Measurements from ENCODE around the gene ZNF273.
"Not testable (repeated sequence)": the region's sequence is repeated elsewhere in the genome, so short reads cannot be mapped to it uniquely, and the experiment has no call there.

The ZNF273 gene

DNA sequence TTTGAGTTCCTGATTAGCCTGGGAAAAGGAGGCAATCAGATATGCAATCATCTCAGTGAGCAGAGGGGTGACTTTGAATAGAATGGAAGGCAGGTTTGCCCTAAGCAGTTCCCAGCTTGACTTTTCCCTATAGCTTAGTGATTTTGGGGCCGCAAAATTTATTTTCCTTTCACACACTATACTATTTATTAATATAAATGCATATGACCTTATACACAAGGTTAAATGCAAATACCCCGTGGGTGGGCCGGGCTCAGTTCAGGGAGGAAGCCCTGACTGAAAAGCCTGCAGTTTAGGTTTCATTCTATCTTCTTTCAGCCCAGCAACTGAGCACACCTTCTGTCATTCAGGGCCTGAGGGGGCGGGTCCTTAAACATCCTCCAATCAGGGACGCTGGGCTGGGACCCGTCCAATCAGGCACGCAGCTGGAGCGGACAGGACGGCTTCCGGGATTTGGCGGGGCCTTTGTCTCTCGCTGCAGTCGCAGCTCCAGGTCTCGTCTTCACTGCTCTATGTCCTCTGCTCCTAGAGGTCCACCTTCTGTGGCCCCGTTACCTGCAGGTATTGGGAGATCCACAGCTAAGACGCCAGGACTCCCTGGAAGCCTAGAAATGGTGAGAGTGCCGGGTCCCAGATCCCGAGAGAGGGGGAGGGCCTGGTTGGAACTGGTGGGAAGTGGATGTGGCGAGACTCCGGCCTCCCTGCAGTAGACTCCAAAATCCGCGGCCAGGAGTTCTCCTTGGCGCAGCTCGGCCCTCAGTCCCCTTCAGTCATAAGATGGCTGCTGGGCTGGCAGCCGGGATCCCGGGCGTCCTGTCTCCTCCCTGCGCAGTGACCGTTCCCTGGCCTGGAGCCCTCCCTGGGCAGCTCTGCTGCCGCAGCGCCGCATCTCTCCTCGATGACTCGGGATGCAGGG, at the start of gene ZNF273:
Gene ZNF273 (plus strand): TSS at position 468 of the 916 bp plus-strand sequence. CDS start 45 bp downstream, at position 513.
- DNase-seq (ENCODE audit: low spot score): peak; percentile 69

DNA sequence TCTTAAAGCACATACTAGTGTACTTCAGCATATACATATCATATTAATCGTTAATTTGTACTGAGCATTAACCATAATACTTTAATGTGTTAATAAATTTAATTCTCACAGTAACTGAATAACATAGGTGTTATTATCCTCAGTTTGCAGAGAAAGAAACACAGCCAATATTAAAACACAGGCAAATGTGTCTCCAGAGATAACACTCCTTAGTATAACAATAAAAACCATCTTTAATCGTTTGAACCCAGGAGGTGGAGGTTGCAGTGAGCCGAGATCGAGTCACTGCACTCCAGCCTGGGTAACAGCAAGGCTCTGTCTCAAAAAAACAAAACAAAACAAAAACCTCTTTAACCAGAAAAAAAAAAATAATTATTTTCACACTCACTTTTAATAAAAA, 49.4 kb upstream of the ZNF273 start:
- no peak for DNase-seq (ENCODE audit: low spot score)

DNA sequence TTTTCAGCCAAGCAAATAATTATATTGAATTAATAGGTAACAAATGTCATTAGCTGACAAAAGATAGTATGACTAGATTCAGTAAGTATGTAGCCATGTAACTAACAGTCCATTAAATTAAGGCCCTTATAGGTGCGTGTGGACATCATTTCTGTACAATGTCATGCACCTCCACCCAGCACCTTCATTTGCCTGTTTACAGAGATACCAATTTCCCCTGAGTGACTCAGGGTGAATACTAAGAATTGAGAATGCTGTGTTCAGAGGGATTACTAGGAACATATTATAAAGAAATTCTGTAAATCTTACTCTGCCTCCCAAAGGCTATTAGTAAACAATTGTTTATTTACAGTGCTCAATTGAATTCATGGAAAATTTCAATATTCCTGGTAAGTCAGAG, 48.1 kb upstream of the ZNF273 start:
- no peak for DNase-seq (ENCODE audit: low spot score)

DNA sequence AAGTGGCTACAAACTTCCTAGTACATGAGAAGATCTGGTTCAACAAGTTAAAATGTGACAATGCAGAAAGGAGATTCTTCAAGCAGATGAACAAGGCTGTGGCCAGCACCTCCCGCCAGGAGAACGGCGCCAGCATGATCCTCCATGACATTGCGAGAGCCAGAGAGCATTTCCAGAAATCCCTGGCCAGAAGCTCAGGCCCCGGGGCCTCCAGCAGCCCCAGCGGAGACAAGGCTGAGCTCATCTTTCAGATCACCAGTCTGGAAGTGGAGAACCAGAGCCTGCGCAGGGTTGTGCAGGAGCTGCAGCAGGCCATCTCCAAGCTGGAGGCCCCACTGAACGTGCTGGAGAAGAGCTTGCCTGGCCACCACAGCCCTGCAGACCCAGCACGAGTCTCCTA, 40.1 kb upstream of the ZNF273 start:
- DNase-seq (ENCODE audit: low spot score): no peak

DNA sequence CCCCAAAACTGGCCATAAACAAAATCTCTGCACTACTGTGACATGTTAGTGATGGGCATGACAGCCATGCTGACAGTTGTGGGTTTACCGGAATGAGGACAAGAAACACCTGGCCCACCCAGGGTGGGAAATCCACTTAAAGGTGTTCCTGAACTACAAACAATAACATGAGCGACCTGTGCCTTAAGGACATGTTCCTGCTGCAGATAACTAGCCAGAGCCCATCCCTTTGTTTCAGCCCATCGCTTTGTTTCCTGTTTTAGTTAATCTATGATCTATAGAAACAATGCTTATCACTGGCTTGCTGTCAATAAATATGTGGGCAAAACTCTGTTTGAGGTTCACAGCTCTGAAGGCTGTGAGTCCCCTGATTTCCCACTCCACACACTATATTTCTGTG, 39.5 kb upstream of the ZNF273 start:
- DNase-seq (ENCODE audit: low spot score): not testable (repeated sequence)

DNA sequence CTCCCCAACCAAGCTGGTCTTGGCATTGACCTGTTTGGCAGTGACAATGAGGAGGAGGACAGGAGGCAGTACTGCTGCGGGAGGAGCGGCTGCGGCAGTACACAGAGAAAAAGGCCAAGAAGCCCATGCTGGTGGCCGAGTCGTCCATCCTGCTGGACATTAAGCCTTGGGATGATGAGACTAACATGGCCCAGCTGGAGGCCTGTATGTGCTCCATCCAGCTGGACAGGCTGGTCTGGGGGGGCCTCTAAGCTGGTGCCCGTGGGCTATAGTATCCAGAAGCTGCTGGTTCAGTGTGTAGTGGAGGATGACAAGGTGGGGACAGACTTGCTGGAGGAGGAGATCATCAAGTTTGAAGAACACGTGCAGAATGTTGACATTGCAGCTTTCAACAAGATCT, 39.1 kb upstream of the ZNF273 start:
- DNase-seq (ENCODE audit: low spot score): no peak

DNA sequence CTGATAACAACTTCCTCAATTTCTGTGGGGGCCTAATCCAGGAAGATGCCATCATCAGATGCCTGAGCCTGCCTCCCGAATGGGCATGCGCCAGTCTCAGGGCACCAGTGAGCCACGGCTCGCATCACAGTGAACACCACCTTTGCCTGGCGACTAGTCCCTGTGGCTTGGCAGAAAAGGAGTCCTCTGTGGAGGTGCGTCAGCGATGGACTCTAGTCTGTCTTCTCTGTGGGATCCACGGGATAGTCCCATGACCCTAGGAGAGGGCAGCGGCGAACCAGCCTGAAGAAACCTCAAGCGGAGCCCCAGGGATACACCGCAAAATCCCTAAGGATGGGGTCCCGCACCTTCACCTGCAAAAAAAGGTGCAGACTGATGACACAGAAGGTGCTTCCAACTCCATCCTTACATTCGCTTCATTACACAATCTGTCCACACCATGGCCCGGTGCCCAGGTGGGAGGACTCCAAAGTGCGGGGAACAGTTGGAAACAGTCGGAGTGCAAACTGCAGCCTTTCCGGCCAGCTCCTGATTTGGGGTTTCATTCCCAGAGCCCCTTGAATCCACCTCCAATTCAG, 35.1 kb upstream of the ZNF273 start:
- no peak for DNase-seq (ENCODE audit: low spot score)

DNA sequence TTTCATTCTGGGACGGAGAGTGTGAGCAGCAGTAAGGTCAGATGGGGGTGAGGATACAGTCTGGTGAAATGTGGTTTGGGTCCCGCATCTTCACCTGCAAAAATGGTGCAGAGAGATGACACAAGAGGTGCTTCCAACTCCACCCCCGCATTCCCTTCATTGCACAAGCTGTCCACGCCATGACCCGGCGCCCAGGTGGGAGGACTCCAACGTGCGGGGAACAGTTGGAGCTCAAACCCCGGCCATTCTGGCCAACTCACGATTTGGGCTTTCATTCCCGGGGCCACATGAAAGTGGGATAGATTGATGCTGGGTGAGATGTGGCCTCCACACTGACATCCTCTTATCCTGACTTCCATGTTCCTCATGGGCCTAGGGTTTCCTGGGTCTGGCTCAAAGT, 34.6 kb upstream of the ZNF273 start:
- no peak for DNase-seq (ENCODE audit: low spot score)

DNA sequence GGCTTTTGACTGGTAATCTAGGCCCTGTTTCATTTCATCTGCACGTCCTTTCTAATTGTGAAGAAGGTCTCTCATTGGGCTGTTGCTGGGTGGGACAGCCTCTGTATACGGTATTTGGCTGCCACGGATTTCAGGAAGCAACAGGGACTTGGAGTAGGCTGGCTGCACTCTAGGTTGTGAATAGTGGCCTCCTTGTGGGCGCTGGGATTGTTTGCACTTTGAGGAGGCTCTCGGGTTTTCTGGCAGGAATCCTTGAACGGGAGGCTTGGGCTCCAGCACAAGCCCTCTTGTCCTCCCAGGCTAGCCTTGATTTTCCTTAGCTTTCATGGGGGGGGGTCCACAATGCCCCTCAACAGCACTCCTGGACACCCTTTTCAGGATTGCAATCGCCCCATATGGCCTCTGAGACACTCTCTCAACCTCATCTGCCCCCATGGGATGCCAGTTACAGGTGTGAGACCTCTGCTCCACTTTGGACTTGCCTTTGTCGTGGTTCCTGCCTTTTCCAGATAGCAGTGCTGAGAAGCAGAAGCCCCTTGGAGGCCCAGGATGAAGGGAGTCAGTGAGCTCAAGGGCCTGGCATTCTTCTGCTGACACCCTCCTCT, 33.9 kb upstream of the ZNF273 start:
- DNase-seq (ENCODE audit: low spot score): no peak

DNA sequence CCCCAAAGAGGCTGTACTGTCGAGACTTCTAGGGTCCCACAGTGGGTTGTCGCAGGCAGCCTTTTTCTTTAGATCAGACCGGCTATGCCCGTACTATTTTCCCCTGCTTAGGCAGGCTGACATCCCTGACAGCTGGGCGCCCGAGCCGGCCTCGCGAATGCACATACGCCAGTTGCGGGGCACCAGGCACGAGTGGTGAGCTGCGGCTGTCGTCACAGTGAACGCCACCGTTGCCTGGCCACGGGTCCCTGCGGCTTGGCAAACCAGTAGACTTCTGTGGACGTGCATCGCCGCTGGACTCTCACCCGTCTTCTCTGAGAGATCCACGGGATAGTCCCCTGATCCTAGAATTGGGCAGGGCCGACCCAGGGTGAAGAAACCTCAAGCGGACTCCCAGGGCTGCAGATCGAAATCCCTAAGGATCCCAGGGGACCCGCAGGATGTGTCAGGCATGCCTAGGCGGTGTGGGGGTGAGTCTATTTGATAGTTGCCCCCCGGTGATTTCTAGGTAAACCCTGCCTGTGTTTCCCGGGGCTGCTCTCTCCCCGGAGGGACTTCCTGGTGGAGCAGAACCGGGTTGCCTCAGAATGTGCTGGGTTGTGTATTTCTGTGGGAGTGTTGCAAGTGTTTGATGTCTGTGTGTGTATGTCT, 33.0 kb upstream of the ZNF273 start:
- DNase-seq (ENCODE audit: low spot score): no peak

DNA sequence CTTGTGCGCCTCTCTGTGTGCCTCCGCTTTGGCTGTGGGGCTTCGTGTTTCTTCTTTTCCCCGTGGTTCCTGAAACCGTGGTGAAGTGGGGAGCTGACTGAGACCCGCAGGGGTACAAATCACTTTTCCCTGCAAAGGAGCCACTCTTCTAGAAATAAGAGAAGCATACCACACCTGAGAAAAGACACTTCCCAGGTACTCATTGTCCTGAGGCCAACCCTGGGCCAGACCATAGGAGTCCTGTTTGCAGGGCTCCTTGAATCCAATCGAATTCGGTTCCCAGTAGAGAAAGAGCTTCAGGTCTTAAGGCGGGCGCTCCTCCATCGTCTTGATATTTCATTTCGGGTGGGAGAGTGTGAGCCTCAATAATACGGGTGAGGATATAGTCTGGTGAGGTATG, 32.4 kb upstream of the ZNF273 start:
- DNase-seq (ENCODE audit: low spot score): no peak

DNA sequence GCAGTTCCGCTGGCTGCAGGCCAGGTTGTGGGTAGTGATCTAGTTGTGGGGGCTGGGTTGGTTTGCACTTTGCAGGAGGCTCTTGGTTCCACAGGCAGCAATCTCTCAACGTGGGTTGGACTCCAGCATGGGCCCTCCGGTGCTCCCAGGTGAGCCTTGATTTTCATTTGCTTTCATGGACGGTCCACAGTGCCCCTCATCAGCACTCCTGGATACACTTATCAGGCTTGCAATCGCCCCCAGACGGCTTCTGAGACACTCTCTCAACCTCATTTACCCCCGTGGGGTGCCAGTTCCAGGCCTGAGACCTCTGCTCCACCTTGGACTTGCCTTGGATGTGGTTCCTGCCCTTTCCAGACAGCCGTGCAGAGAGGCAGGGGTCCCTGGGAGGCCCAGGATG, 31.3 kb upstream of the ZNF273 start:
- DNase-seq (ENCODE audit: low spot score): no peak

DNA sequence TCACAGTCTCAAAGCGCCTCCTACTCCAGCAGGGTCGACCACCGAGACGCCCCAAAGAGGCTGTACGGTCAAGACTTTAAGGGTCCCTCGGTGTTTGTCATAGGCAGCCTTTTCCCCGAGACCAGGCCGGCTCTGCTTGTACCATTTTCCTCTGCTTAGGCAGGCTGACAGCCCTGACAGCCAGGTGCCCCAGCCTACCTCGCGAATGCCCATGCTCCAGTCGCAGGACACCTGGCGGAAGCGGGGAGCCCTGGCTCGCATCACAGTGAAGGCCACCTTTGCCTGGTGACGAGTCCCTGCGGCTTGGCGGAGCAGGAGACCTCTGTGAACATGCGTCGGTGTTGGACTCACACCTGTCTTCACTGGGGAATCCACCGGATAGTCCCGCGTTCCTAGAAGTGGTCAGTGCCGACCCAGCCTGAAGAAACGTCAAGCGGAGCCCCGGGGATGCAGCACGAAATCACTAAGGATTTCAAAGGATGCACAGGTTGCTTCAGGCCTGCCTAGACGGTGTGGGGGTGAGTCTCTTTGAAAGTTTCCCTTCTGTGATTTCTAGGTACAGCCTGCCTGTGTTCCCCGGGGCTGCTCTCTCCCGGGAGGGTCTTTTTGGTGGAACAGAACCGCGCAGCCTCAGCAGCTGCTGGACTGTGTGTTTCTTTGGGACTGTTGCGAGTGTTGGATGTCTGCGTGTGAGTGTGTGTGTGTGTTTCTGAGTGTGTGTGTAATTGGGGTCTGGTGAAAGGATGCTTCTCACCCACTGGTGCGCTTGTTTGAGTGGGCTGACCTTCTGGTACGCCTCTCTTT, 30.5 kb upstream of the ZNF273 start:
- no peak for DNase-seq (ENCODE audit: low spot score)

DNA sequence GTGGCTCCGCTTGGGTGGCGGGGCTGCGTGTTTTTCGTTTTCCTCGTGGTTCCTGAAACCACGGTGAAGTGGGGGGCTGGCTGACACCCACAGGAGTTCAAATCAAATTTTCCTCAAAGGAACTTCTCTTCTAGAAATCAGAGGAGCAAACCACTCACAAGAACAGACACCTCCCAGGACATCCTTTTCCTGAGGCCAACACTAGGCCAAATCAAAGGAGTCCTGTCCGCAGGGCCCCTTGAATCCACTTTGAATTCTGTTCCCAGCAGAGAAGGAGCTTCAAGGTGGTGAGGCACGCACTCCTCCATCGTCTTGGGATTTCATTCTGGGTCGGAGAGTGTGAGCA, 29.9 kb upstream of the ZNF273 start:
- DNase-seq (ENCODE audit: low spot score): no peak

DNA sequence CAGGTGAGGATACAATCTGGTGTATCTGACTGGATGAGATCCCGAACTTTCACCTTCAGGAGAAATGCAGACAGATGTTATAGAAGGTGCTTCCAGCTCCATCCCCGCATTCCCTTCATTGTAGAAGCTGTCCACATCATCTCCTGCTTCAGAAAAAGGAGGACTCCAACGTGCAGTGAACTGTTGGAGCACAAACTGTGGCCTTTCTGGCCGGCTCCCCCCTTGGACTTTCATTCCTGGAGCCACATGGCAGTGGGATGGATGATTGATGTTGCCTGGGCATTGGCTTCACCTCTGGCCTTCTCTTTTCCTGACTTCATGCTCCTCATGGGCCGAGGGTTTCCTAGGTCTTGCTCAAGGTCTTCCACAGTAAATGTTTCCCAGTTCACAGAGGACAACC, 29.6 kb upstream of the ZNF273 start:
- DNase-seq (ENCODE audit: low spot score): no peak

DNA sequence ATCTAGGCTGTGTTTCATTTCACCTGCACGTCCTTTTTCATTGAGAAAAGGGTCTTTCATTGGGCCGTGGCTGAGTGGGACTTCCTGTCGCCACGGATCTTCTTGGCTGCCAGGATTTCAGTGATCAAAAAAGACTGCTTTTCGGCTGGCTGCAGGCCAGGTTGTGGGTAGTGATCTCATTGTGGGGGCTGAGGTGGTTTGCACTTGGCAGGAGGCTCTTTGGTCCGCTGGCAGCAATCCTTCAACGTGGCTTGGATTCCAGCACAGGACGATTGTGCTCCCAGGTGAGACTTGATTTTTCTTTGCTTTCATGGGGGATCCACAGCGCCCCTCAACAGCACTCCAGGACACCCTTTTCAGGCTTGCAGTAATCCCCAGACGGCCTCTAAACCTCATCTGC, 29.0 kb upstream of the ZNF273 start:
- DNase-seq (ENCODE audit: low spot score): no peak

DNA sequence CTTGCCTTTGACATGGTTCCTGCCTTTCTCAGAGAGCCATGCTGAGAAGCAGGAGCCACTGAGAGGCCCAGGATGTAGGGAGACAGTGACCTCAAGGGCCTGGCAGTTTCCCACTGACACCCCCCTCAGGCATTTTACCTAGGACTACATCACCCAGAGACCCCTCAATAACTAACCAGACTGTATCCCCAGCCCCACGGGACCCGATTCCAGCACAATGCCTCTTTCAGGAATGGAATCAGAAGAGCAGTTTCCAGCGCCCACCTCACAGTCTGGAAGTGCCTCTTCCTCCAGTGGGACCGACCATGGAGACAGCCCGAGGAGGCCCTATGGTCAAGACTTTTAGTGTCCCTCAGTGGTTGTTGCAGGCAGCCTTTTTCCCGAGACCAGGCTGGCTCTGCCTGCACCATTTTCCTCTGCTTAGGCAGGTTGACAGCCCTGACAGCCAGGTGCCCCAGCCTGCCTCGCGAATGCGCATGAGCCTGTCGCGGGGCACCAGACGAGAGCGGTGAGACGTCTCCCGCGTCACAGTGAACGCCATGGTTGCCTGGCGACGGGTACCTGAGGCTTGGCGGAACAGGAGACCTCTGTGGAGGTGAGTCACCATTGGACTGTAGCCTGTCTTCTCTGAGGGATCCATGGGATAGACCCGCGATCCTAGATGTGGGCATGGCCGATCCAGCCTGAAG, 28.4 kb upstream of the ZNF273 start:
- DNase-seq (ENCODE audit: low spot score): no peak

DNA sequence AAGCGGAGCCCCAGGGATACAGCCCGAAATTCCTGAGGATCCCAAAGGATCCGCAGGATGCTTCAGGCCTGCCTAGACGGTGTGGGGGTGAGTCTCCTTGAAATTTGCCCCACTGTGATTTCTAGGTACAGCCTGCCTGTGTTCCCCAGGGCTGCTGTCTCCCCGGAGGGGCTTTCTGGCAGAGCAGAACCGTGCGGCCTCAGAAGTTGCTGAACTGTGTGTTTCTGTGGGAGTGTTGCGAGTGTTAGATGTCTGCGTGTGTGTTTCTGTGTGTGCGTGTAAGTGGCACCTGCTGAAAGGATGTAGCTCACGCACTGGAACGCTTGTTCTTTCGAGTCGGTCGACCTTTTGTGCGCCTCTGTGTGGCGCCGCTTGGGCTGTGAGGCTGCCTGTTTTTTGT, 27.8 kb upstream of the ZNF273 start:
- no peak for DNase-seq (ENCODE audit: low spot score)

DNA sequence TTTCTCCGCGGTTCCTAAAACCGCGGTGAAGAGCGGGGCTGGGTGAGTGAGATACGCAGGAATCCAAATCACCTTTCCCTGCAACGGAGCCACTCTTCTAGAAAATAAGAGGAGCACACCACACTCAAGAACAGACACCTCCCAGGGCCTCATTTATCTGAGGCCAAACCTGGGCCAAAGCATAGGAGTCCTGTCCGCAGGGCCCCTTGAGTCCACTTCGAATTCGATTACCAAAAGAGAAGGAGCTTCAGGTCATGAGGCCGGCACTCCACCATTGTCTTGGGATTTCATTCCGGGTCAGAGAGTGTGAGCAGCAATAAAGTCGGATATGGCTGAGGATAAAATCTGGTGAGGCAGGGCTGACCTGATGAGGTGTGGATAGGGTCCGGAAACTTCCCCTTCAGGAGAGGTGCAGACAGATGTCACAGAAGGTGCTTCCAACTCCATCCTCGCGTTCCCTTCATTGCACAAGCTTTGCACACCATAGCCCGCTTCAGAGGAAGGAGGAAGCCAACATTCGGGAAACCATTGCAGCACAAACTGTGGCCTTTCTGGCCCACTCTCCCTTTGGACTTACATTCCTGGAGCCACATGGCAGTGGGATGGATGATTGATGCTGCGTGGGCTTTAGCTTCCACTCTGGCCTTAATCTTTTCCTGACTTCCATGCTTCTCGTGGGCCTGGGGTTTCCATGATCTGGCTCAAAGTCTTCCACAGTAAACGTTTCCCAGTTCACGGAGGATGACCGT, 27.2 kb upstream of the ZNF273 start:
- no peak for DNase-seq (ENCODE audit: low spot score)

DNA sequence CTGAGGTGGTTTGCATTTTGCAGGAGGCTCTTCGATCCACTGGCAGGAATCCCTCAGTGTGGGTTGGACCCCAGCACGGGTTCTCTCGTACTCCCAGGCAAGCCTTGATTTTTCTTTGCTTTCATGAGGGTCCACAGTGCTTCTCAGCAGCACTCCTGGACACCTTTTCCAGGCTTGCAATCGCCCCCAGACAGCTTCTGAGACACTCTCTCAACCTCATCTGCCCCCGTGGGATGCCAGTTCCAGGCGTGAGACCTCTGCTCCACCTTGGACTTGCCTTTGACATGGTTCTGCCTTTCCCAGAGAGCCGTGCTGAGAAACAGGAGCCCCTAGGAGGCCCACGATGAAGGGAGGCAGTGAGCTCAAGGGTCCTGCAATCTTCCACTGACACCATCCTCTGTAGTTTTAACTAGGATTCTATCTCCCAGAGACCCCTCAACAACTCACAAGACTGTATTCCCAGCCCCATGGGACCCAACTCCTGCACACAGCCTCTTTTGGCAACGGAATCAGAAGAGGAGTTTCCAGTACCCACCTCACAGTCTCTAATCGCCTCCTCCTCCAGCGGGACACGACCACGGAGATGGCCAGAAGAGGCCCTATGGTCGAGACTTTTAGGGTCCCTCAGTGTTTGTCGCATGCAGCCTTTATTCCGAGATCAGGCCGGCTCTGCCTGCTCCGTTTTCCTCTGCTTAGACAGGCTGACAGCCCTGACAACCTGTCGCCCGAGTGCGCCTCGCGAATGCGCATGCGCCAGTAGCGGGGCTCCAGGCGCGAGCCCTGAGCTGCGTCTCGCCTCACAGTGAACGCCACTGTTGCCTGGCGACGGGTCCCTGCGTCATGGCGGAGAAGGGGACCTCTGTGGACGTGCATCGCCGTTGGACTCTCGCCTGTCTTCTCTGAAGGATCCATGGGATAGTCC, 26.0 kb upstream of the ZNF273 start:
- DNase-seq (ENCODE audit: low spot score): peak; percentile 96

Measured in HuH-7.5 (cell line).